Activated naive CD4-positive, alpha-beta T cell treated with anti-CD3 and anti-CD28 coated beads, Interleukin-2, amount 50 U/mL, for 16 hours (primary cell): ENCODE data around the gene USP17L29.
"Not testable (repeated sequence)": the region's sequence is repeated elsewhere in the genome, so short reads cannot be mapped to it uniquely, and the experiment has no call there.

Experiments
- DNase-seq: peaks from one replicate; pipeline ENCODE4 v3.0.0-alpha.2; 2020

The USP17L29 gene, protein sequence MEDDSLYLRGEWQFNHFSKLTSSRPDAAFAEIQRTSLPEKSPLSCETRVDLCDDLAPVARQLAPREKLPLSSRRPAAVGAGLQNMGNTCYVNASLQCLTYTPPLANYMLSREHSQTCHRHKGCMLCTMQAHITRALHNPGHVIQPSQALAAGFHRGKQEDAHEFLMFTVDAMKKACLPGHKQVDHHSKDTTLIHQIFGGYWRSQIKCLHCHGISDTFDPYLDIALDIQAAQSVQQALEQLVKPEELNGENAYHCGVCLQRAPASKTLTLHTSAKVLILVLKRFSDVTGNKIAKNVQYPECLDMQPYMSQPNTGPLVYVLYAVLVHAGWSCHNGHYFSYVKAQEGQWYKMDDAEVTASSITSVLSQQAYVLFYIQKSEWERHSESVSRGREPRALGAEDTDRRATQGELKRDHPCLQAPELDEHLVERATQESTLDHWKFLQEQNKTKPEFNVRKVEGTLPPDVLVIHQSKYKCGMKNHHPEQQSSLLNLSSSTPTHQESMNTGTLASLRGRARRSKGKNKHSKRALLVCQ

DNA sequence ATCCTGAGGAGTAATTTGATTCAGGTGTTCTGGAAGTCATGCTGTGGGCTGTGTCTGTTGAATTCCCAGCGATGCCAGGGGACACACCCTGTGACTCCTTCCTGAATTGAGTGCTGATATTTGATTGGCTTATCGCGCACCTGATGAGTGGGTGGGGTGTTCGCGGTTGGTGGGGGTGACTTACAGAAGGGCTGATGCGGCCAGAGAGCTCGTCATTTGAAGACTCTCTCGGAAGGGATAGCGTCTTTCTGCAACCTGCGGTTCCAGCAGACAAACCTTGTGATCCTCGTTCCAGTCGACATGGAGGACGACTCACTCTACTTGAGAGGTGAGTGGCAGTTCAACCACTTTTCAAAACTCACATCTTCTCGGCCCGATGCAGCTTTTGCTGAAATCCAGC is at the start of gene USP17L29:
Gene USP17L29, plus strand, starts transcription at position 301 of the 400 bp plus-strand sequence. Its CDS starts 0 bp downstream, at position 301.
- DNase-seq: not testable (repeated sequence)

DNA sequence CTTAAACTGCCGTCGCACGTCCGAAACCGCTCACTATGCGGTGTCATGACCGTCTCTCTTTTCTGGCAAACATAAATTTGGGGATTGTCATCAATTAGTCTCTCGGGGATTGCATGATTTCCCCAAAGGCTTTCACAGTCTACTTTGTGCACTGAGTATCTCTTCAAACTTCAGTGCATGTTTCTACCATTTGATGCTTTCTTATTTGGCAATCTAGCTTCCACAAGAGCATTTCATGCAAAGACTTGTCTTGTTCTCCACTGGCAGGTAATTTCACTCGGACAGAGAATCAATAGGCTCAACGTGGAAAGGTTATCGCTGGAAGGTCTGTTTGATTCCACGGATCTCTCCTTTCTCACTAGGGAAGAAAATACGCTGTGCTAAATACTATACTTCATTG is 29.2 kb upstream of the USP17L29 start:
- not testable (repeated sequence) for DNase-seq

DNA sequence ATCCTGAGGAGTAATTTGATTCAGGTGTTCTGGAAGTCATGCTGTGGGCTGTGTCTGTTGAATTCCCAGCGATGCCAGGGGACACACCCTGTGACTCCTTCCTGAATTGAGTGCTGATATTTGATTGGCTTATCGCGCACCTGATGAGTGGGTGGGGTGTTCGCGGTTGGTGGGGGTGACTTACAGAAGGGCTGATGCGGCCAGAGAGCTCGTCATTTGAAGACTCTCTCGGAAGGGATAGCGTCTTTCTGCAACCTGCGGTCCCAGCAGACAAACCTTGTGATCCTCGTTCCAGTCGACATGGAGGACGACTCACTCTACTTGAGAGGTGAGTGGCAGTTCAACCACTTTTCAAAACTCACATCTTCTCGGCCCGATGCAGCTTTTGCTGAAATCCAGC is 28.6 kb upstream of the USP17L29 start, which contains the start of gene USP17L24:
Gene USP17L24, plus strand, starts transcription at position 301 of the 400 bp plus-strand sequence. Its CDS starts 0 bp downstream, at position 301.
- not testable (repeated sequence) for DNase-seq

- DNase-seq: not testable (repeated sequence)
Observed at GRCh38 chr4:9329611-9330010, 23.8 kb upstream of the USP17L29 start, which contains the start of gene USP17L25. Gene USP17L25, plus strand, starts transcription at chr4:9329911. Its CDS starts 0 bp downstream, at chr4:9329911.

DNA sequence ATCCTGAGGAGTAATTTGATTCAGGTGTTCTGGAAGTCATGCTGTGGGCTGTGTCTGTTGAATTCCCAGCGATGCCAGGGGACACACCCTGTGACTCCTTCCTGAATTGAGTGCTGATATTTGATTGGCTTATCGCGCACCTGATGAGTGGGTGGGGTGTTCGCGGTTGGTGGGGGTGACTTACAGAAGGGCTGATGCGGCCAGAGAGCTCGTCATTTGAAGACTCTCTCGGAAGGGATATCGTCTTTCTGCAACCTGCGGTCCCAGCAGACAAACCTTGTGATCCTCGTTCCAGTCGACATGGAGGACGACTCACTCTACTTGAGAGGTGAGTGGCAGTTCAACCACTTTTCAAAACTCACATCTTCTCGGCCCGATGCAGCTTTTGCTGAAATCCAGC is 19.1 kb upstream of the USP17L29 start, which contains the start of gene USP17L26:
Gene USP17L26, plus strand, starts transcription at position 301 of the 400 bp plus-strand sequence. Its CDS starts 0 bp downstream, at position 301.
- DNase-seq: not testable (repeated sequence)

- DNase-seq: not testable (repeated sequence)
Observed at GRCh38 chr4:9339103-9339502, 14.3 kb upstream of the USP17L29 start, which contains the start of gene USP17L5. Gene USP17L5, plus strand, starts transcription at chr4:9339403. Its CDS starts 0 bp downstream, at chr4:9339403.

DNA sequence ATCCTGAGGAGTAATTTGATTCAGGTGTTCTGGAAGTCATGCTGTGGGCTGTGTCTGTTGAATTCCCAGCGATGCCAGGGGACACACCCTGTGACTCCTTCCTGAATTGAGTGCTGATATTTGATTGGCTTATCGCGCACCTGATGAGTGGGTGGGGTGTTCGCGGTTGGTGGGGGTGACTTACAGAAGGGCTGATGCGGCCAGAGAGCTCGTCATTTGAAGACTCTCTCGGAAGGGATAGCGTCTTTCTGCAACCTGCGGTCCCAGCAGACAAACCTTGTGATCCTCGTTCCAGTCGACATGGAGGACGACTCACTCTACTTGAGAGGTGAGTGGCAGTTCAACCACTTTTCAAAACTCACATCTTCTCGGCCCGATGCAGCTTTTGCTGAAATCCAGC is 9.6 kb upstream of the USP17L29 start, which contains the start of gene USP17L27:
Gene USP17L27, plus strand, starts transcription at position 301 of the 400 bp plus-strand sequence. Its CDS starts 0 bp downstream, at position 301.
- DNase-seq: not testable (repeated sequence)

DNA sequence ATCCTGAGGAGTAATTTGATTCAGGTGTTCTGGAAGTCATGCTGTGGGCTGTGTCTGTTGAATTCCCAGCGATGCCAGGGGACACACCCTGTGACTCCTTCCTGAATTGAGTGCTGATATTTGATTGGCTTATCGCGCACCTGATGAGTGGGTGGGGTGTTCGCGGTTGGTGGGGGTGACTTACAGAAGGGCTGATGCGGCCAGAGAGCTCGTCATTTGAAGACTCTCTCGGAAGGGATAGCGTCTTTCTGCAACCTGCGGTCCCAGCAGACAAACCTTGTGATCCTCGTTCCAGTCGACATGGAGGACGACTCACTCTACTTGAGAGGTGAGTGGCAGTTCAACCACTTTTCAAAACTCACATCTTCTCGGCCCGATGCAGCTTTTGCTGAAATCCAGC is 4.8 kb upstream of the USP17L29 start, which contains the start of gene USP17L28:
Gene USP17L28, plus strand, starts transcription at position 301 of the 400 bp plus-strand sequence. Its CDS starts 0 bp downstream, at position 301.
- not testable (repeated sequence) for DNase-seq

GRCh38 chr4:9350866-9351265 is 2.6 kb upstream of the USP17L29 start:
- DNase-seq: not testable (repeated sequence)

GRCh38 chr4:9362829-9363228 is 9.4 kb downstream of the USP17L29 start, which contains the start of gene USP17L30:
Gene USP17L30, plus strand, starts transcription at chr4:9363129. Its CDS starts 0 bp downstream, at chr4:9363129.
- DNase-seq: not testable (repeated sequence)

- DNase-seq: not testable (repeated sequence)
Observed at GRCh38 chr4:9379881-9380280, 26.4 kb downstream of the USP17L29 start.

DNA sequence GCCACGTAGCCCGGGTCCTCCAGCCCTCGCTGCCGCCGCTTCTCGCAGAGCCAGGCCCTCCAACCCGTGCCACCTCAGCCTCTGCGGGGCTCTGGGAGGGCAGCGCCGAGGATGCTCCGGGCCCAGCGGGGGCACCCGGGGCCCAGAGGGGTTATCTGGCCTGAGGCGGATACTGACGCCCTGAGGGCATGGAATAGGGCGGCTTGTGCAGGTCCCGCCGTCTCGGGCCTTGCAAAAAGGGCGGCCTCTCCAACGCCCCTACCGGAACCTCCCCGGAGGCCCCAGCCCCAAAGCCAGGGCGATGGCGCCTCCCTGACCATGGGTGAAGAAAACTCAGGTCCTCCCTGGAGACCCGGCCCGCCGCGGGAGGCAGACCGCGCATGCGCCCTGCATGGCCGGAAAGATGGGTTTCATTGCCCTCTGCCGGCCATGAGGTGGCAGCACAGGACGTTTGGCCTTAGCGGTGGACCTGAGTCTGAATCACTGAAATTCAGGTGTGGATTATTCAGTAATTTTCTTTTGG is 27.6 kb downstream of the USP17L29 start:
- peak; percentile 67 for DNase-seq

DNA sequence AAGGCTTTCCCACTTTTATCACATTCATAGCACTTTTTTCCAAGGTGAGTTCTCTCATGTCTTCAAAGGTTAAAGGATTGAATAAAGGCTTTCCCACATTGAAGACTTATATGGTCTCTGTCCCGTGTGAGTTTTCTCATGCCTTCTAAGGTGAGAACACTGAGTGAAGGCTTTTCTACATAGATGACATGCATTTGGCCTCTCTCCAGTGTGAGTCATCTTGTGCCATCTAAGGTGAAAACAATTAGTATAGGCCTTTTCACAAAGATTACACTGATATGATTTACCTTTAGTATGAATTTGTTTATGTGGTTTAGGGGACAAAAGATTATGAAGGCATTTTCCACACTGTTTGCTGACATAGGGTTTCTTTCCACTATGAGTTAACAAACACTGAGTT is 30.7 kb downstream of the USP17L29 start:
- DNase-seq: no peak

GRCh38 chr4:9389001-9389400 is 35.6 kb downstream of the USP17L29 start:
- not testable (repeated sequence) for DNase-seq
